Activated CD8-positive, alpha-beta memory T cell treated with anti-CD3 and anti-CD28 coated beads, Interleukin-2, amount 50 U/mL, for 1 hour (primary cell): ENCODE data around the gene F10.
"Not testable (repeated sequence)": the region's sequence is repeated elsewhere in the genome, so short reads cannot be mapped to it uniquely, and the experiment has no call there.

Source experiments
- DNase-seq: peaks from one replicate; pipeline ENCODE4 v3.0.0-alpha.2; 2020; ENCODE audit errors: extremely low read depth

F10 gene

GRCh38 chr13:113153810-113154748 is 31.5 kb downstream of the F10 start:
- DNase-seq = peak; percentile 50

GRCh38 chr13:113155201-113155600 is 32.6 kb downstream of the F10 start:
- DNase-seq = no peak

- no peak for DNase-seq
These were observed 33.5 kb downstream of the F10 start for GRCh38 chr13:113155982-113156655.

- no peak for DNase-seq
These were observed 34.8 kb downstream of the F10 start for GRCh38 chr13:113157206-113157928.

GRCh38 chr13:113157929-113158747 is 35.5 kb downstream of the F10 start, which contains the start of gene PROZ:
TSS of gene PROZ (plus strand) at chr13:113158648. CDS start at chr13:113158661, 13 bp downstream.
- no peak for DNase-seq

- DNase-seq = no peak
These were observed 36.3 kb downstream of the F10 start for GRCh38 chr13:113158946-113159345.

- DNase-seq = no peak
These were observed 37.1 kb downstream of the F10 start for GRCh38 chr13:113159701-113160100.

GRCh38 chr13:113160983-113161382 is 38.4 kb downstream of the F10 start:
- no peak for DNase-seq

- DNase-seq = no peak
These were observed 38.8 kb downstream of the F10 start for GRCh38 chr13:113161433-113161832.

GRCh38 chr13:113161975-113162374 is 39.4 kb downstream of the F10 start:
- DNase-seq = not testable (repeated sequence)

GRCh38 chr13:113162783-113163685 is 40.4 kb downstream of the F10 start:
- no peak for DNase-seq

- no peak for DNase-seq
These were observed 41.9 kb downstream of the F10 start for GRCh38 chr13:113164492-113164891.

- DNase-seq = no peak
These were observed 43.7 kb downstream of the F10 start for GRCh38 chr13:113166266-113166665.

GRCh38 chr13:113166681-113167080 is 44.1 kb downstream of the F10 start:
- no peak for DNase-seq

- no peak for DNase-seq
These were observed 44.6 kb downstream of the F10 start for GRCh38 chr13:113167155-113167554.

- no peak for DNase-seq
These were observed 45.0 kb downstream of the F10 start for GRCh38 chr13:113167575-113167974.

- no peak for DNase-seq
These were observed 45.6 kb downstream of the F10 start for GRCh38 chr13:113168211-113168610.

GRCh38 chr13:113169277-113170272 is 47.0 kb downstream of the F10 start:
- DNase-seq = no peak

- no peak for DNase-seq
These were observed 47.9 kb downstream of the F10 start for GRCh38 chr13:113170511-113170910.
